NOMO-1 (cell line): ENCODE data around the gene TBC1D22B.

Experiments
- DNase-seq, 2 experiments: peaks; one replicate each; lab custom pipeline; 2025; ENCODE audit not compliant: unreplicated experiment in 2 of 2; lab: John Stamatoyannopoulos, UW

TBC1D22B gene

GRCh38 chr6:37257634-37258404 lies at the start of gene TBC1D22B, which contains the start of gene TMEM217:
Gene TBC1D22B (plus strand): TSS chr6:37257772. CDS start chr6:37257918, 146 bp downstream.
Gene TMEM217 (minus strand): TSS chr6:37258144. CDS start chr6:37219030, 39,114 bp downstream.
- peak; percentile 91 to 95 for DNase-seq

- peak; percentile 55 to 78 for DNase-seq
Measured at GRCh38 chr6:37207903-37208456, 49.6 kb upstream of the TBC1D22B start.

GRCh38 chr6:37208793-37209192 lies 48.8 kb upstream of the TBC1D22B start:
- DNase-seq: no peak

GRCh38 chr6:37209461-37210205 lies 47.9 kb upstream of the TBC1D22B start:
- no peak for DNase-seq

- peak; percentile 58 to 67 for DNase-seq
Measured at GRCh38 chr6:37210313-37210968, 47.1 kb upstream of the TBC1D22B start.

GRCh38 chr6:37212268-37212667 lies 45.3 kb upstream of the TBC1D22B start:
- DNase-seq: no peak

GRCh38 chr6:37218061-37218460 lies 39.5 kb upstream of the TBC1D22B start:
- DNase-seq: no peak

- DNase-seq: peak; percentile 62 to 78
Measured at GRCh38 chr6:37218511-37218910, 39.1 kb upstream of the TBC1D22B start.

GRCh38 chr6:37221585-37222124 lies 35.9 kb upstream of the TBC1D22B start:
- peak in 1 of 2 experiments; percentile 49 for DNase-seq

GRCh38 chr6:37222125-37222967 lies 35.2 kb upstream of the TBC1D22B start:
- DNase-seq: peak; percentile 81 to 83

GRCh38 chr6:37222992-37223391 lies 34.6 kb upstream of the TBC1D22B start:
- DNase-seq: no peak

GRCh38 chr6:37225350-37226169 lies 32.0 kb upstream of the TBC1D22B start:
- no peak for DNase-seq

GRCh38 chr6:37230104-37230503 lies 27.5 kb upstream of the TBC1D22B start:
- no peak for DNase-seq

- no peak for DNase-seq
Measured at GRCh38 chr6:37232430-37233017, 25.0 kb upstream of the TBC1D22B start.

- no peak for DNase-seq
Measured at GRCh38 chr6:37233541-37233940, 24.0 kb upstream of the TBC1D22B start.

- no peak for DNase-seq
Measured at GRCh38 chr6:37236921-37237320, 20.7 kb upstream of the TBC1D22B start.

GRCh38 chr6:37237789-37238188 lies 19.8 kb upstream of the TBC1D22B start:
- no peak for DNase-seq

- no peak for DNase-seq
Measured at GRCh38 chr6:37238381-37238780, 19.2 kb upstream of the TBC1D22B start.

GRCh38 chr6:37239526-37239925 lies 18.0 kb upstream of the TBC1D22B start:
- DNase-seq: no peak
